Fibroblast of lung (primary cell): Measurements from ENCODE around the gene INSL4. TPM values are rescaled to one million over a fixed set of nuclear protein-coding genes. Genes with fewer than 3 reads are reported as not detected.

Experiments
- DNase-seq, 2 donors: peaks; one replicate each; pipeline versions ENCODE4 v3.0.0 to v3.0.0-alpha.2; 2010; ENCODE audit warnings: low read depth in 2 of 2
- H2AFZ ChIP-seq: 2 replicates; pipeline ENCODE4 v1.5.1; 2012; ENCODE audit warnings: low read length, control low read depth, inconsistent platforms
- H3K27ac ChIP-seq: 2 replicates; pipeline ENCODE4 v1.5.1; 2011; ENCODE audit warnings: low read length, control low read depth; ENCODE audit not compliant: insufficient read depth
- H3K27me3 ChIP-seq: 2 replicates; pipeline ENCODE4 v1.5.1; 2011; ENCODE audit warnings: mild to moderate bottlenecking, low read length; ENCODE audit not compliant: control insufficient read depth, insufficient read depth
- H3K36me3 ChIP-seq: 2 replicates; pipeline ENCODE4 v1.5.1; 2011; ENCODE audit warnings: low read length; ENCODE audit not compliant: control insufficient read depth, insufficient read depth
- H3K4me1 ChIP-seq: 2 replicates; pipeline ENCODE4 v1.5.1; 2011; ENCODE audit warnings: low read length; ENCODE audit not compliant: control insufficient read depth, insufficient read depth; ENCODE audit errors: extremely low read depth
- H3K4me2 ChIP-seq: 2 replicates; pipeline ENCODE4 v1.5.1; 2011; ENCODE audit warnings: low read length, control low read depth; ENCODE audit not compliant: insufficient read depth; ENCODE audit errors: extremely low read depth
- H3K4me3 ChIP-seq, 4 experiments: fragments of 200-600 bp in 1 of 4; sonication (generic) in 1 of 4; replicated peaks in 1 of 4; 2 replicates each; pipeline ENCODE4 v1.5.1; 2011 to 2016; ENCODE audit warnings: low read length in 4 of 4, low read depth in 3 of 4, mild to moderate bottlenecking in 3 of 4, control low read depth in 2 of 4, inconsistent platforms in 1 of 4, mixed read lengths in 1 of 4; ENCODE audit not compliant: insufficient read depth in 1 of 4; ENCODE audit errors: control extremely low read depth in 1 of 4
- H3K79me2 ChIP-seq: 2 replicates; pipeline ENCODE4 v1.5.1; 2012; ENCODE audit warnings: mild to moderate bottlenecking, low read length, inconsistent platforms; ENCODE audit not compliant: control insufficient read depth, insufficient read depth
- H3K9ac ChIP-seq: 2 replicates; pipeline ENCODE4 v1.5.1; 2011; ENCODE audit warnings: mild to moderate bottlenecking, low read length, control low read depth; ENCODE audit not compliant: insufficient read depth
- H3K9me3 ChIP-seq: 2 replicates; pipeline ENCODE4 v1.5.1; 2012; ENCODE audit warnings: low read depth, low read length; ENCODE audit not compliant: control insufficient read depth, insufficient read depth
- H4K20me1 ChIP-seq: 2 replicates; pipeline ENCODE4 v1.5.1; 2011; ENCODE audit warnings: low read length; ENCODE audit not compliant: control insufficient read depth, insufficient read depth; ENCODE audit errors: extremely low read depth
- CTCF ChIP-seq, 2 donors: IDR thresholded peaks in 1 of 2; conservative IDR thresholded peaks in 1 of 2; 1 replicate in 1 of 2; 2 replicates in 1 of 2; pipeline ENCODE4 v1.5.1; 2011 to 2012; ENCODE audit warnings: low read length in 2 of 2, control low read depth in 1 of 2, inconsistent platforms in 1 of 2, low read depth in 1 of 2, mild to moderate bottlenecking in 1 of 2
- EZH2 ChIP-seq: IDR thresholded peaks from 2 replicates; pipeline ENCODE4 v1.5.1; 2012; ENCODE audit warnings: low read length, control low read depth, mild to moderate bottlenecking; ENCODE audit errors: missing control alignments
- polyA plus RNA-seq, 2 donors: library from polyadenylated mRNA; depleted of rRNA in 1 of 2; stranded (reverse) in 1 of 2; unstranded in 1 of 2; fragments of >200 nt; gene quantifications; 2 replicates each; pipeline ENCODE4 v1.2.1, GENCODE V29; 2011 to 2012; ENCODE audit warnings: missing spikeins in 1 of 2
- total RNA-seq: library from RNA; depleted of rRNA; stranded (reverse); fragments of >200 nt; gene quantifications from 2 replicates; pipeline ENCODE4 v1.2.1, GENCODE V29; 2014

Gene INSL4
- total and polyA plus RNA-seq, 2 donors (not counting 1 experiment from before 2014, with no cell fraction given) = not detected

GRCh38 chr9:5278486-5278885 is 47.3 kb downstream of the INSL4 start:
- no peak overlapping the region for H3K27ac ChIP-seq
- H3K4me1 ChIP-seq = no peaks in the 10 kb centered on the region
- no peak for TF ChIP-seq EZH2
- TF ChIP-seq CTCF (conservative IDR thresholded peaks at IDR 0.05 in 1 of 2, IDR thresholded peaks at IDR 0.05 in 1 of 2; ENCODE audit: low read depth in 1 of 2, low read length in 2 of 2) = no peak
- no peak overlapping the region for H3K4me2 ChIP-seq
- no peak overlapping the region for H3K9ac ChIP-seq
- DNase-seq = no peak
- H3K4me3 ChIP-seq = no peak overlapping the region
- no peaks in the 10 kb centered on the region for H3K36me3 ChIP-seq
- no peaks in the 10 kb centered on the region for H3K79me2 ChIP-seq
- no peaks in the 10 kb centered on the region for H3K27me3 ChIP-seq
- H4K20me1 ChIP-seq = no peaks in the 10 kb centered on the region
- no peak overlapping the region for H2AFZ ChIP-seq
- no peaks in the 10 kb centered on the region for H3K9me3 ChIP-seq

Other genes with a start within 250 kb of the INSL4 start
- 13.4 TPM in 2 replicates for gene JAK2, start 246.1 kb upstream of the INSL4 start, total RNA-seq
- 5.0 and 5.7 TPM in 2 replicates for gene JAK2, start 246.1 kb upstream of the INSL4 start, polyA plus RNA-seq
- not detected in 2 replicates for gene INSL6, start 45.8 kb upstream of the INSL4 start, total RNA-seq
- gene INSL6, start 45.8 kb upstream of the INSL4 start, polyA plus RNA-seq = not detected in 2 replicates
- gene RLN2, start 73.3 kb downstream of the INSL4 start, total RNA-seq = not detected in 2 replicates
- not detected in 2 replicates for gene RLN2, start 73.3 kb downstream of the INSL4 start, polyA plus RNA-seq
- gene RLN1, start 108.5 kb downstream of the INSL4 start, total RNA-seq = not detected in 2 replicates
- gene RLN1, start 108.5 kb downstream of the INSL4 start, polyA plus RNA-seq = not detected in 2 replicates
- gene PLGRKT, start 206.5 kb downstream of the INSL4 start, total RNA-seq = 12.6 and 17.3 TPM in 2 replicates
- 21.6 and 22.8 TPM in 2 replicates for gene PLGRKT, start 206.5 kb downstream of the INSL4 start, polyA plus RNA-seq
- 3.3 and 5.9 TPM in 2 replicates for gene CD274, start 219.1 kb downstream of the INSL4 start, total RNA-seq
- 3.1 and 4.8 TPM in 2 replicates for gene CD274, start 219.1 kb downstream of the INSL4 start, polyA plus RNA-seq